Stimulated activated CD4-positive, alpha-beta T cell treated with anti-CD3 and anti-CD28 coated beads, Interleukin-1b, Interleukin-23, amount 100 ng/mL, for 4 hours (primary cell): Measurements from ENCODE around the gene GCGR.

ENCODE experiments used
- DNase-seq, 2 donors: peaks; one replicate each; pipeline ENCODE4 v3.0.0-alpha.2; 2020; ENCODE audit warnings: low read depth in 2 of 2

The GCGR gene

DNA sequence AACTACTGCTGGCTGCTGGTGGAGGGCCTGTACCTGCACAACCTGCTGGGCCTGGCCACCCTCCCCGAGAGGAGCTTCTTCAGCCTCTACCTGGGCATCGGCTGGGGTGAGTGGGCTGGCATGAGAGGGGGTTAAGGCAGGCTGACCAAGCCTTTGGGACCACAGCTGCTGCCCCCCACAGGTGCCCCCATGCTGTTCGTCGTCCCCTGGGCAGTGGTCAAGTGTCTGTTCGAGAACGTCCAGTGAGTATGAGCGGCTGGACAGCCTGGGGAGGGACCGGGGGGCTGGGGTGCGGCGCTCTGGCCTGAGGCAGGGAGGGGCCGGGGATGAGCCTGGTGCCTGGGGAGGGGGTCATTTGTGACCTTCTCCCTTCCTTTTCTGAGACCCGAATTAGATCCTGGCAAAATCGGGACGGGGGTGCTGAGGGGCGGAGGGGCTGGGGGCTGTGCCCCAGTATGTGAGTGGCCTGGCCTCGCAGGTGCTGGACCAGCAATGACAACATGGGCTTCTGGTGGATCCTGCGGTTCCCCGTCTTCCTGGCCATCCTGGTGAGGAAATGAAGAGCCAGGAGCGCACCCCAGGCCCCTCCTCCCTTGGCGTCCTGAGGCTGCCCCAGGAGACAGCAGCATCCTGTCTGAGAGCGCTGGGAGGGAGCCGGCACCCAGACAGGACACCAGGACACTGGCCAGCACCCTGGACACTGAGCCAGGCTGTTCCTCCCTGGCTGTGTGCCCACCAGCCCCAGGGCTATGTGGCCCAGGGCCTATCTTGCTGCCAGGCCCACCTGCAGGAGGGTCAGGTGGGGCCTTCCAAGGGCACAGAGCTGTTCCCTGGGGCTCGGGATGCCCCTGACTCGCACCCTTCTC is 8.0 kb downstream of the GCGR start:
- DNase-seq = no peak

DNA sequence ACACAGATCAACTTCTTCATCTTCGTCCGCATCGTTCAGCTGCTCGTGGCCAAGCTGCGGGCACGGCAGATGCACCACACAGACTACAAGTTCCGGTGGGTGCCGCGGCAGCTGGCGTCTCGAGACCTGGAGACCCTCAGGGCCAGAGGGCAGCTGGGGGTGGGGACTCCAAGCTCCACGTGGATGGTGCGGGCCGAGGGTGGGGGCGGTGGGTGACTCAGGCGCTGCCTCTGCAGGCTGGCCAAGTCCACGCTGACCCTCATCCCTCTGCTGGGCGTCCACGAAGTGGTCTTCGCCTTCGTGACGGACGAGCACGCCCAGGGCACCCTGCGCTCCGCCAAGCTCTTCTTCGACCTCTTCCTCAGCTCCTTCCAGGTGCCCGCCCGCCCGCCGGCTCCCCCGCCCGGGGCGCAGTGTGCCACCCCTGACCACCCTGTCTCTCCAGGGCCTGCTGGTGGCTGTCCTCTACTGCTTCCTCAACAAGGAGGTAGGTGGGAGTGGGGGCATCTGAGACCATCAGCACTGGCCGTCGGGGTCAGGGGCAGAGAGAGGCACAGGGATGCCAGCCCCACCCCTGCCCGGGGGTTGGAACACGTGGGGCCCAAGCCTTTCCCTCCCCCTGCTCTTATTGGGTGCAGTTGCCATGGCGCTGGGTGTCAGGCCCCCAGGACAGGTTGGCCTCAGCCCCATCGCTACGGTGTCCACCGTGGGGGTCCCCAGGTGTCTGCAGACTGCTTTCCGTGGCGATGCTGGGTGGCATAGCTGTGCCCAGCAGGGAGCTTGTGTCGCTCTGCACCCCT is 8.8 kb downstream of the GCGR start:
- DNase-seq = no peak

- no peak for DNase-seq
Measured at GRCh38 chr17:81813371-81813684, 9.4 kb downstream of the GCGR start.

GRCh38 chr17:81813861-81814683 is 10.1 kb downstream of the GCGR start:
- DNase-seq = no peak

DNA sequence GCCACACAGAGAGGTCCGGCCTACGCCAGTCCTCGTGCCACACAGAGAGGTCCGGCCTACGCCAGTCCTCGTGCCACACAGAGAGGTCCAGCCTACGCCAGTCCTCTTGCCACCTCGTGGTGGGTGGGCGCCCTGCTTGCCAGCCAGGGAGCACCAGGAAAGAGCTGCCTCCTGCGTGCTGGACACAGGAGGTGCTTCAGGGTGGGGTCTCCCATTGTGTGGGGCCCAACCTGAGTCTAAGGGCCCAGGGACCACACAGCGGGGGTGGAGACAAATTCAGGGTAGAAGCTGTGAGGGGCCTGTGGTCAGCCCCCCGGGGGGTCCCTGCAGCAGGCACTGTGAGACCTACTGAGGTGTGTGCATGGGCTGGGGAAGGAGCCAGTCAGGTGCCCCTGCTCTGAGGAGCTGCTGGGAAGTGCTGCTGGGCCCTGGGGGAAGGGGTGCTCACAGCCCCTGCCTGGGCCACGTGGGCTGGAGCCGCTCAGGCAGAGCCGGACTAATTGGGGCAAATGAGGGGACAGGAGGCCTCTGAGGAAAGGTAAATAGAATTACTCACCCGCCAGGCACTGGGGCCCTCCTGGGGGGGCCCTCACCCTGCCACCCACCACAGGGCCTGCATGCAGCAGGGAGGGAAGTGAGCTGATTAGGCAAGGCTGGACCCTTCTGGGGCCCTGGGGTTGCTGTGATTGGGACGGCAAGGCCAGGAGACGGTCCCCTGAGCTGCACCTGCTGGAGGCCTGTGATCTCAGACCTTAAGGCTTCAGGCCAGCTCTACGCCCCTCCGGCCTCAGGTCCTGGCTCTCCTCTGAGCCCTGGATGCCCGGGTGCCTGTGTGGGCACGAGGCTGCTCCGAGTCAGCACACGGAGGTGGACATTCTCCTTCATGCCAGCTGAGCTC is 11.0 kb downstream of the GCGR start:
- DNase-seq = no peak

GRCh38 chr17:81815646-81815986 is 11.7 kb downstream of the GCGR start:
- no peak for DNase-seq

- no peak for DNase-seq
Measured at GRCh38 chr17:81817758-81818147, 13.8 kb downstream of the GCGR start.

- DNase-seq = no peak
Measured at GRCh38 chr17:81819708-81820107, 15.8 kb downstream of the GCGR start.

DNA sequence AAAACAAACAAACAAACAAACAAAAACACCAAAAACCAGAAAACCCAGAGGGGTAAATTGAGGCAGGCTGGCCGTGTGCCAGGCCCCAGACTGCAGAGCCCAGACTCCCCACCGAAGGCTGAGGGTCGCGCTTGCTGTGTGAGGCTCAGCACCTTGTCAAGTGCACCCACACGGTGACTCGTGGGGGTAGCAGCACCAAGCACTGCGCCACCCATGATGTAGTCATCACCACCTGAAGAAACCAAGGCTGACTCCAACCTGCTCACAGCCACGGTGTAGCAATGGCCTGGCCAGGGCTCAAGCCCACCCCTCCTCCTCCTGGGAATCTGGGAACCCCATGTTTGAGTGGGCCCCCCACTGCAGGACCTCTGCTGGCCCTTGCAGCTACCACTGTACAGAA is 17.2 kb downstream of the GCGR start:
- DNase-seq = no peak

DNA sequence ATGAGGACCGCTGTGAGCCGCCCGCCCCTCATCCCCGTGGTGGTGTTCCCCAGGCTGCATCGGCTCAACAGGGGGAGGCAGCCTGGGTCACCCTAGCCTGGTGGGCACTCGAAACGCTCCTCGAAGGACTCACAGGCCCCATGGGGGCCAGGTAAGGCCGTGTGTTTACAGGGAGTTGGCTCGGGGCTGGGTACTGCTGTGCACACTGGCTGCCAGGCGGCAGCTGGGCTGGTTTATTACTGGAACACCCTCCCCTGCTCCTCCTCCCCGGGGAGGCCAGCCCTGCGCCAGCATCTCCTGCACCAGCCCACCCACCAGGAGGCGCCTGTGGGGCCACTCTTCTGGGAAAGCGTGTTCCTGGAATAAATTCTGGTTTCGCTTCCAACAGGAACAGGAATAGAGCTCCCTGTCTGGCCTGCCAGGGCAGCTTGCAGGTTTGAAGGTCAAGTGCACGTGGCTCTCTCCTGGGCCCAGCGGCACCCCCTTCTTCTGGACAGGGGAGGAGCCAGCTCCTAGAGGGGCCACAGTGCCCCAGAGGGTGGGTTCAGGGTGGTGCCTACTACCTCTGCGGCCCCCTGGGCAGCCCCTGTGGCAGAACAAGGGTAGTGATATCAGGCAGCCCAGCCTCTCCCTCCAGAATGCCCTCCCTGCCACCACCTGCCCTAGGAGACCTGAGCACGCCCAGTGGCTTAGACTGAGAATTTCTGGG is 17.8 kb downstream of the GCGR start:
- no peak for DNase-seq

- no peak for DNase-seq
Measured at GRCh38 chr17:81822312-81822637, 18.3 kb downstream of the GCGR start.

- DNase-seq = no peak
Measured at GRCh38 chr17:81822996-81823819, 19.3 kb downstream of the GCGR start.

GRCh38 chr17:81823820-81824550 is 20.0 kb downstream of the GCGR start:
- no peak for DNase-seq

DNA sequence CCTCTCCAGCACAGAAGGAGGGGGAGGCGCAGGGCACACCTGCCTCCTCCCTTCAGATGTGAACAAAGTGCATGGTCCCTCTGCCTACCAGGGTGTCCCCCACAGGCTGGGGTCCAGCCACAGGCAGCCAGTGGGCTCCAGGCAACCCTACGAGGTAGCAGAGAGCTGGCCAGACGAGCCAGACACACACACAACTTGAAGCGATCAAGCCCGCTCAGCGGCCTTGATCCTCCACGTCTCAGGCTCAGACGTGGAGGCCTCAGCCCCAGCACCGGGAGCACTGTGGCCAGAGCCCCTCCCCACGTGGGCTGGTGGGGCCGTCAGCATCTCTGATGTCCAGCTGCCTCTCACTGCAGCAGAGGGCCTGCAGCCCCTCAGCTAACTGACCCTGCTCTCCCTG is 20.6 kb downstream of the GCGR start:
- DNase-seq = no peak

DNA sequence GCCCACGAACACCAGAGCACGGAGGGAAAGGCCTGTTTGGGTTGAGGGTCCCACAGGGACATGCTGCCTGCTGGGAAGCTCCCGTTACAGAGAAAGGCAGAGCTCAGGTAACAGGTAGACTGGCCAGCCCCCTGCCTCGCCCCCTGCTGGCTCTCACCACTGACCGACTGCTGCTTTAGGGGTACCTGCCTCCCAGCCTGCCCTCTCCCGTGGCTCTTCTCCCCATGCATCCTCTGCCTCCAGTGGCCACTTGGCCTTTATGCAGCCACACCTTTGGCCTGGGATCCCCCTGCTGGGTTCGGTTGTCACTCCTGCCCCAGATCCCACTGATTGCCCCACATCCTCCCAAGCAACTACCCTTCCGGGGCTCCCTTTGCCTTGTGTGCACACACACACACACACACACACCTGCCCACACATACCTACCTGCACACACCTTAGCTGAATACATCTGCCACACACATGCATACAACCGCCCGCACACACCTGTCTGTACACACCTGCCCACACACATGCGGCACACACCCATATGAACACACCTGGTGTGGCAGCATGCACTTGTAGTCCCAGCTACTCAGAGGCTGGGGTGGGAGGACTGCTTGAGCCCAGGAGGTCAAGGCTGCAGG is 22.0 kb downstream of the GCGR start:
- no peak for DNase-seq

- no peak for DNase-seq
Measured at GRCh38 chr17:81828656-81829055, 24.7 kb downstream of the GCGR start.

- no peak for DNase-seq
Measured at GRCh38 chr17:81829858-81830257, 25.9 kb downstream of the GCGR start.

DNA sequence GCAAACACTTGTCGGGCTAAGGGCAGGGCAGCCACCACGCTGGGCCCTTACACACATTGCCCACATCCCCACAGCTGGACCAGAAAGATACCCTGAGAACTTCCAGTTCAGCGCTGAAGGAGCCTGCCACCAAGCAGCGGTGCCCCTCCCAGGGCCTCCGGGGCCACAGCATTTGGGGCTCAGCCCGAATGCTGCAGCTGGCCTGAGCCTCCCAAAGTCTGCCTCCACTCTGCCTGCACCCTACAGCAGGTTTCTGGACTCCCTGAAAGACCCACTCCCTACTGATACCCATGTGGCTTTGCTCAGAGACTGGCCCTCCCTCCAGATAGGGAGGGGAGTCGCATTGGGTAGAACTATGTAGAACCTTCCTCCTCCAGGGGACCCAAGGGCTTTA is 27.6 kb downstream of the GCGR start:
- no peak for DNase-seq
